HepG2 (cell line): Measurements from ENCODE around the gene PCSK2. TPM values are rescaled to one million over a fixed set of nuclear protein-coding genes. Genes with fewer than 3 reads are reported as not detected.

Source experiments
- ATAC-seq: fragments of 200-7000 bp; cut with Tn5 transposase; 3 replicates; pipeline ENCODE4 v1.9.1; 2020; ENCODE audit warnings: mild to moderate bottlenecking, moderate library complexity
- BruUV-seq: library from RNA; stranded (reverse); fragments of 400-500 nt; replicated peaks from 2 replicates; lab custom pipeline; 2021; lab: Mats Ljungman, UMichigan
- CTCF ChIA-PET: fragments of 300-600 bp; formaldehyde crosslinking; extraction: SDS; loops from one replicate; lab custom pipeline; 2021; ENCODE audit warnings: low total read pairs, inconsistent platforms, low intra/inter-chr PET ratio; lab: Yijun Ruan, JAX
- POLR2A ChIA-PET: fragments of 350-600 bp; sonication (Branson Sonifier 250); formaldehyde crosslinking; loops from one replicate; lab custom pipeline; 2020; ENCODE audit warnings: antibody characterized with exemption, inconsistent platforms; lab: Yijun Ruan, JAX
- DNase-seq: peaks from one replicate; pipeline ENCODE4 v3.0.0-alpha.2; 2015; ENCODE audit warnings: low spot score
- FAIRE-seq: peaks from 3 replicates; lab custom pipeline; 2011; peaks lifted over from hg19 to GRCh38; lab: Jason Lieb, UNC
- H2AFZ ChIP-seq: one replicate; pipeline ENCODE4 v1.6.1; 2011; ENCODE audit warnings: low read length, inconsistent platforms
- H3K27ac ChIP-seq: fragments of 300-600 bp; 3 replicates; pipeline ENCODE4 v1.8.0; 2011; ENCODE audit warnings: mixed run types, mild to moderate bottlenecking, mixed read lengths, low read length, inconsistent platforms; ENCODE audit not compliant: insufficient read depth; ENCODE audit errors: extremely low read length
- H3K27me3 ChIP-seq, 2 experiments: fragments of 200-600 bp in 1 of 2; 2 replicates in 1 of 2; 3 replicates in 1 of 2; pipeline versions ENCODE4 v1.6.0 to v1.8.0; 2011; ENCODE audit warnings: low read length in 2 of 2, mild to moderate bottlenecking in 2 of 2, moderate library complexity in 2 of 2, inconsistent platforms in 1 of 2; ENCODE audit not compliant: insufficient read depth in 2 of 2, control insufficient read depth in 1 of 2
- H3K36me3 ChIP-seq, 2 experiments: fragments of 200-600 bp in 1 of 2; replicated peaks in 1 of 2; 2 replicates in 1 of 2; 3 replicates in 1 of 2; pipeline versions ENCODE4 v1.5.1 to v1.8.0; 2011; ENCODE audit warnings: low read length in 2 of 2, inconsistent platforms in 1 of 2; ENCODE audit not compliant: insufficient read depth in 2 of 2, control insufficient read depth in 1 of 2
- H3K4me1 ChIP-seq: 2 replicates; pipeline ENCODE4 v1.5.1; 2012; ENCODE audit warnings: low read length, inconsistent platforms; ENCODE audit not compliant: insufficient read depth
- H3K4me2 ChIP-seq: 2 replicates; pipeline ENCODE4 v1.6.0; 2011; ENCODE audit warnings: low read depth, low read length, inconsistent platforms
- H3K4me3 ChIP-seq, 3 experiments: fragments of 200-600 bp in 1 of 3; sonication (generic), shearing (Covaris generic) in 1 of 3; replicated peaks in 1 of 3; 2 replicates each; pipeline ENCODE4 v1.5.1; 2011 to 2016; ENCODE audit warnings: low read length in 3 of 3, inconsistent platforms in 2 of 3, low read depth in 2 of 3, mild to moderate bottlenecking in 2 of 3, control low read depth in 1 of 3, mixed read lengths in 1 of 3; ENCODE audit not compliant: insufficient read depth in 1 of 3
- H3K79me2 ChIP-seq: one replicate; pipeline ENCODE4 v1.6.1; 2011; ENCODE audit warnings: low read length, inconsistent platforms; ENCODE audit not compliant: insufficient read depth
- H3K9ac ChIP-seq: 2 replicates; pipeline ENCODE4 v1.6.0; 2011; ENCODE audit warnings: mild to moderate bottlenecking, low read depth, low read length, inconsistent platforms; ENCODE audit not compliant: insufficient read depth
- H3K9me3 ChIP-seq: 2 replicates; pipeline ENCODE4 v1.5.1; 2012; ENCODE audit warnings: mild to moderate bottlenecking, low read length
- H4K20me1 ChIP-seq: 2 replicates; pipeline ENCODE4 v1.6.0; 2011; ENCODE audit warnings: inconsistent platforms, mild to moderate bottlenecking, low read length, moderate library complexity; ENCODE audit not compliant: insufficient read depth
- AHR ChIP-seq: IDR thresholded peaks from 2 replicates; pipeline ENCODE4 v1.6.1; 2018; ENCODE audit warnings: missing genetic modification reagents, missing compliant biosample characterization
- BRCA1 ChIP-seq: sonication (generic); formaldehyde crosslinking; IDR thresholded peaks from 2 replicates; pipeline ENCODE4 v1.4.0; 2020; ENCODE audit warnings: missing genetic modification reagents
- CBFB ChIP-seq: sonication (generic); formaldehyde crosslinking; IDR thresholded peaks from 2 replicates; pipeline ENCODE4 v1.4.0; 2020; ENCODE audit warnings: missing genetic modification reagents
- IKZF5 ChIP-seq: IDR thresholded peaks from 2 replicates; pipeline ENCODE4 v1.6.1; 2018; ENCODE audit warnings: missing genetic modification reagents, mild to moderate bottlenecking, missing compliant biosample characterization
- PTBP1 ChIP-seq: fragments of 200-400 bp; formaldehyde crosslinking; IDR thresholded peaks from 2 replicates; pipeline ENCODE4 v1.6.1; 2018; ENCODE audit warnings: low read length, low read depth; ENCODE audit not compliant: poor library complexity, severe bottlenecking
- RELA ChIP-seq: sonication (generic); formaldehyde crosslinking; IDR thresholded peaks from 2 replicates; pipeline ENCODE4 v1.4.0; 2020; ENCODE audit warnings: missing genetic modification reagents
- SUZ12 ChIP-seq: fragments of 150-350 bp; IDR thresholded peaks from 2 replicates; pipeline ENCODE4 v1.6.1; 2014; ENCODE audit warnings: low read depth, low read length
- U2AF1 ChIP-seq: fragments of 200-400 bp; formaldehyde crosslinking; optimal IDR thresholded peaks from 2 replicates; pipeline ENCODE3; 2017; ENCODE audit warnings: mild to moderate bottlenecking, low read depth, low read length
- ZMAT3 ChIP-seq: sonication (generic); formaldehyde crosslinking; conservative IDR thresholded peaks from 2 replicates; pipeline ENCODE4 v1.7.0; 2021; ENCODE audit warnings: missing genetic modification reagents
- ZNF577 ChIP-seq: sonication (generic); formaldehyde crosslinking; IDR thresholded peaks from 2 replicates; pipeline ENCODE4 v1.4.0; 2020; ENCODE audit warnings: mild to moderate bottlenecking, low read depth, missing genetic modification reagents, borderline replicate concordance
- ZNF713 ChIP-seq: sonication (generic); formaldehyde crosslinking; IDR thresholded peaks from 2 replicates; pipeline ENCODE4 v1.4.0; 2020; ENCODE audit warnings: mild to moderate bottlenecking, missing genetic modification reagents
- WGBS: methylation state at CpG from one replicate; pipeline ENCODE4 v1.1.6; 2017; ENCODE audit warnings: low lambda C conversion rate; 5-methylcytosine and 5-hydroxymethylcytosine counted together
- in situ Hi-C: cut with HindIII; loops from 2 replicates; pipeline ENCODE4 v1.10.0; 2017; ENCODE audit warnings: low pct_unique_long_range_greater_than_20kb; ENCODE audit not compliant: extremely low pct_ligation_motif_present
- intact Hi-C: fragments of 100-400 bp; cut with micrococcal nuclease; formaldehyde crosslinking; loops from one replicate; pipeline ENCODE4 v1.10.0; 2022; ENCODE audit not compliant: unreplicated experiment
- polyA plus RNA-seq, 8 experiments: library from polyadenylated mRNA; depleted of rRNA in 3 of 8; stranded (reverse) in 7 of 8; unstranded in 1 of 8; fragments of >200 nt; fragmentation: Illumina TruSeq in 4 of 8; extraction: Trizol in 4 of 8; gene quantifications; 2 replicates each; pipeline versions ENCODE4 v1.2.1 to v1.2.3, GENCODE V29; 2011 to 2016; ENCODE audit warnings: low read depth in 4 of 8, missing spikeins in 1 of 8, mixed read lengths in 1 of 8; ENCODE audit not compliant: insufficient read depth in 1 of 8
- total RNA-seq, 5 experiments: library from RNA; depleted of rRNA; stranded (reverse); fragments of >200 nt; fragmentation: Illumina TruSeq; extraction: Trizol; gene quantifications; 2 replicates each; pipeline ENCODE4 v1.2.3, GENCODE V29; 2016; ENCODE audit warnings: low read depth in 1 of 5
- TF ChIP-seq, protein P1 (sequence below): sonication (generic); formaldehyde crosslinking; IDR thresholded peaks from 2 replicates; pipeline ENCODE4 v1.5.0; 2020; ENCODE audit warnings: mild to moderate bottlenecking, missing genetic modification reagents

PCSK2 gene
- total and polyA plus RNA-seq, 2 of the 13 experiments (the other 11 are each of a cell fraction or from before 2014, with no cell fraction given), result not detected

- Histone ChIP-seq H3K79me2 (no peaks in the 10 kb centered on the region), H3K9me3 (no peaks in the 10 kb centered on the region), H2AFZ (no peak overlapping the region), H4K20me1 (no peaks in the 10 kb centered on the region), H3K4me3 (no peak overlapping the region), H3K4me2 (no peak overlapping the region), H3K4me1 (peaks cover 19% of the 10 kb centered on the region), H3K36me3 (no peaks in the 10 kb centered on the region), H3K9ac (no peak overlapping the region), H3K27ac (no peak overlapping the region), H3K27me3 (peaks cover 1 to 64% of the 10 kb centered on the region in 2 experiments; a peak in 4 of 5 replicates)
- in situ Hi-C loops (loop anchor here (25.0 kb wide), 1 partner anchor 784 kb away; the partner anchor contains the start of gene ZNF133), intact Hi-C loops (loop anchor here (1.0 kb wide), 1 partner anchor 436 kb away; no protein-coding TSS in a partner anchor)
- DNase-seq (no peak), FAIRE-seq (no peak), ATAC-seq (no peak)
- 7% methylated on average over 6 of the region's 6 CpGs for WGBS
- TF ChIP-seq U2AF1 (peak; percentile 6), RELA (CRISPR knock-in tag) (no peak)
- POLR2A ChIA-PET, result no interaction called here
- BruUV-seq, result no TSS peak
- CTCF ChIA-PET, result interaction anchor here (2.3 kb wide), 1 partner anchor 436 kb away, joined by 10 read pairs; no protein-coding TSS in a partner anchor
Measured at GRCh38 chr20:17503301-17504065, 276.6 kb downstream of the PCSK2 start.

DNA sequence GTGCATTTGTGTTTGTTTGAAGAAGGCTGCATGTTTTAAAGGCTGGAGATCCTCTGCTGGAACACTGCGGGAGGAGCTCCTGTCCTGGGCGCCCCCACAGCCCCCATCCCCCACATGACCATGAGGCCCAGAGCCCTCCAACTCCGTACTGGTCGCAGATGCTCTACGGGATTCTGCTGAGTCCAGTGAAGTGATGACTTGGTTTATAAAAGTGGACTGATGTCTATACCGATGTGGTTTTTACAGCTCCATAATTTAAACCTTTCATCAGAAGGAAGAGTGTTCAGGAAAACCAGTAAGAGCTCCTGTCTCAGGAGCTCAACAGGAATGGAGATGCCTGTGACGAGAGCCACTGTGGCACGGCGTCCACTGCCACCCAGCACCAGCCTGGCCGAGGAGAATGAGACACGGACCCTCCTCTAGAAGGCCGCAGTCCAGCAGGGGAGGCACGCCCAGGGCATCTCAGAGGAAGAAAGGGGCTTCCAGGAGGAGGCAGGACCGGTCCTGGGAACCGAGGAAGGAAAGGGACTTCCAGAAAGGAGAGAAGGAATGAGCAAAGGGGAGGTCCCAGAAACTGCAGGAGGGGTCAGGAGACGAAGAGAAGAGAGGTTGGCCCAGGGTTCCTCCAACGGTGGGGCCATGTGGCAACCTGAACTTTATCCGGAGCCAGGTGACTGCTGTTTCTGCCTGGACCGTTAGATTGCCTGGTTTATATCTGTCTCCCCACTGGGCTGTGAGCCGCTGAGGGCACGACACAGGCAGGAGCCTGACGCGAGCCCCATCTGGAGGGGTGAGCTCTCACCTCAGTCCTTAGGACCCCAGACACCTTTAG lies 277.4 kb downstream of the PCSK2 start:
- CTCF ChIA-PET, result interaction anchor here (0.7 to 2.3 kb wide), 10 partner anchors 32 to 772 kb away, joined by 3 to 22 read pairs (median 8); no protein-coding TSS in a partner anchor
- FAIRE-seq (no peak), ATAC-seq (peak; percentile 72), DNase-seq (no peak)
- Histone ChIP-seq H3K4me2 (peak overlapping the region; percentile 94), H4K20me1 (no peaks in the 10 kb centered on the region), H3K27me3 (peaks cover 0 to 66% of the 10 kb centered on the region in 2 experiments; a peak in 4 of 5 replicates), H3K9me3 (no peaks in the 10 kb centered on the region), H3K4me1 (peaks cover 19% of the 10 kb centered on the region), H2AFZ (no peak overlapping the region), H3K36me3 (no peaks in the 10 kb centered on the region), H3K27ac (no peak overlapping the region), H3K9ac (no peak overlapping the region), H3K4me3 (peak overlapping the region in 2 of 3 experiments; percentile 51 to 74; a peak in 2 of 6 replicates), H3K79me2 (no peaks in the 10 kb centered on the region)
- POLR2A ChIA-PET, result interaction anchor here (0.8 to 1.2 kb wide), 5 partner anchors 10 to 784 kb away, joined by 3 to 6 read pairs (median 4); partner anchors contain the start of genes DSTN and ZNF133
- intact Hi-C loops (loop anchor here (1.0 kb wide), 1 partner anchor 435 kb away; no protein-coding TSS in a partner anchor), in situ Hi-C loops (loop anchor here (25.0 kb wide), 1 partner anchor 783 kb away; the partner anchor contains the start of gene ZNF133)
- no TSS peak for BruUV-seq
- WGBS, result 27% methylated on average over 23 of the region's 23 CpGs
- TF ChIP-seq CBFB (CRISPR knock-in tag), result no peak; the same call in 1 of the 2 replicates
- TF ChIP-seq ZMAT3 (CRISPR knock-in tag), result no peak
- no peak for TF ChIP-seq PTBP1
- no peak for TF ChIP-seq ZNF577 (CRISPR knock-in tag)
- TF ChIP-seq SUZ12, result no peak
- TF ChIP-seq AHR (CRISPR knock-in tag), result no peak
- TF ChIP-seq ZNF713, result no peak
- peak; percentile 3; the same call in 1 of the 2 replicates for TF ChIP-seq IKZF5 (CRISPR knock-in tag)
- TF ChIP-seq BRCA1 (CRISPR knock-in tag), result no peak
- TF ChIP-seq, protein P1, sequence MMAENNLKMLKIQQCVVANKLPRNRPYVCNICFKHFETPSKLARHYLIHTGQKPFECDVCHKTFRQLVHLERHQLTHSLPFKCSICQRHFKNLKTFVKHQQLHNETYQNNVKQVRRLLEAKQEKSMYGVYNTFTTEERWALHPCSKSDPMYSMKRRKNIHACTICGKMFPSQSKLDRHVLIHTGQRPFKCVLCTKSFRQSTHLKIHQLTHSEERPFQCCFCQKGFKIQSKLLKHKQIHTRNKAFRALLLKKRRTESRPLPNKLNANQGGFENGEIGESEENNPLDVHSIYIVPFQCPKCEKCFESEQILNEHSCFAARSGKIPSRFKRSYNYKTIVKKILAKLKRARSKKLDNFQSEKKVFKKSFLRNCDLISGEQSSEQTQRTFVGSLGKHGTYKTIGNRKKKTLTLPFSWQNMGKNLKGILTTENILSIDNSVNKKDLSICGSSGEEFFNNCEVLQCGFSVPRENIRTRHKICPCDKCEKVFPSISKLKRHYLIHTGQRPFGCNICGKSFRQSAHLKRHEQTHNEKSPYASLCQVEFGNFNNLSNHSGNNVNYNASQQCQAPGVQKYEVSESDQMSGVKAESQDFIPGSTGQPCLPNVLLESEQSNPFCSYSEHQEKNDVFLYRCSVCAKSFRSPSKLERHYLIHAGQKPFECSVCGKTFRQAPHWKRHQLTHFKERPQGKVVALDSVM (CRISPR knock-in tag), result no peak
